Stomach smooth muscle (tissue), 2 donors: ENCODE data around the gene RPL22.
"Not testable (repeated sequence)": the region's sequence is repeated elsewhere in the genome, so short reads cannot be mapped to it uniquely, and the experiment has no call there.

ENCODE experiments used
- H3K27ac ChIP-seq: one replicate; pipeline ENCODE4 v1.7.0; 2013; ENCODE audit warnings: mild to moderate bottlenecking, low read length, inconsistent platforms
- H3K27me3 ChIP-seq, 2 donors: one replicate each; pipeline ENCODE4 v1.7.0; 2013; ENCODE audit warnings: low read length in 2 of 2; ENCODE audit not compliant: insufficient read depth in 2 of 2, control insufficient read depth in 1 of 2
- H3K36me3 ChIP-seq, 2 donors: one replicate each; pipeline ENCODE4 v1.7.0; 2013; ENCODE audit warnings: low read length in 2 of 2; ENCODE audit not compliant: control insufficient read depth in 2 of 2, insufficient read depth in 2 of 2
- H3K4me1 ChIP-seq: one replicate; pipeline ENCODE4 v1.7.0; 2013; ENCODE audit warnings: low read length; ENCODE audit not compliant: control insufficient read depth, insufficient read depth
- H3K4me3 ChIP-seq, 2 donors: one replicate each; pipeline ENCODE4 v1.7.0; 2013; ENCODE audit warnings: low read length in 2 of 2
- H3K9ac ChIP-seq, 2 donors: one replicate each; pipeline ENCODE4 v1.7.0; 2013; ENCODE audit warnings: low read length in 2 of 2, mild to moderate bottlenecking in 1 of 2
- H3K9me3 ChIP-seq, 2 donors: one replicate each; pipeline ENCODE4 v1.7.0; 2013; ENCODE audit warnings: low read length in 2 of 2; ENCODE audit not compliant: control insufficient read depth in 2 of 2
- donor health status: healthy.
- donor health status: Pancreatic carcinoma.

RPL22 gene

GRCh38 chr1:6225651-6226050 is 26.3 kb upstream of the RPL22 start:
- Histone ChIP-seq H3K36me3 (peaks cover 32 to 39% of the 10 kb centered on the region in 2 donors), H3K9me3 (no peaks in the 10 kb centered on the region), H3K9ac (no peak overlapping the region), H3K27ac (no peak overlapping the region), H3K4me1 (no peaks in the 10 kb centered on the region), H3K27me3 (no peaks in the 10 kb centered on the region), H3K4me3 (no peak overlapping the region)

- H3K27me3 ChIP-seq: no peaks in the 10 kb centered on the region
- no peaks in the 10 kb centered on the region for H3K9me3 ChIP-seq
- H3K36me3 ChIP-seq: peaks cover 33 to 39% of the 10 kb centered on the region in 2 donors
- H3K4me3 ChIP-seq: no peak overlapping the region
- no peaks in the 10 kb centered on the region for H3K4me1 ChIP-seq
- no peak overlapping the region for H3K27ac ChIP-seq
- H3K9ac ChIP-seq: no peak overlapping the region
These were observed 25.3 kb upstream of the RPL22 start for GRCh38 chr1:6224718-6225117.

- H3K4me3 ChIP-seq: no peak overlapping the region
- no peaks in the 10 kb centered on the region for H3K4me1 ChIP-seq
- H3K36me3 ChIP-seq: peaks cover 32 to 37% of the 10 kb centered on the region in 2 donors
- H3K27ac ChIP-seq: no peak overlapping the region
- no peaks in the 10 kb centered on the region for H3K27me3 ChIP-seq
- no peak overlapping the region for H3K9ac ChIP-seq
- no peaks in the 10 kb centered on the region for H3K9me3 ChIP-seq
These were observed 24.2 kb upstream of the RPL22 start for GRCh38 chr1:6223617-6224016.

- Histone ChIP-seq H3K36me3 (peaks cover 32 to 35% of the 10 kb centered on the region in 2 donors), H3K4me1 (no peaks in the 10 kb centered on the region), H3K27ac (no peak overlapping the region)
These were observed 23.2 kb upstream of the RPL22 start for GRCh38 chr1:6222636-6223035.

GRCh38 chr1:6221210-6221784 is 21.9 kb upstream of the RPL22 start:
- Histone ChIP-seq H3K4me1 (no peaks in the 10 kb centered on the region), H3K4me3 (no peak overlapping the region), H3K36me3 (peaks cover 25 to 27% of the 10 kb centered on the region in 2 donors), H3K9me3 (no peaks in the 10 kb centered on the region), H3K27me3 (no peaks in the 10 kb centered on the region), H3K27ac (no peak overlapping the region), H3K9ac (no peak overlapping the region)

More at GRCh38 chr1:6222636-6223035, 23.2 kb upstream of the RPL22 start:
- Histone ChIP-seq H3K4me3 (no peak overlapping the region), H3K27me3 (no peaks in the 10 kb centered on the region), H3K9ac (no peak overlapping the region), H3K9me3 (no peaks in the 10 kb centered on the region)

- Histone ChIP-seq H3K27ac (no peak overlapping the region), H3K27me3 (no peaks in the 10 kb centered on the region), H3K9ac (no peak overlapping the region), H3K4me3 (no peak overlapping the region), H3K9me3 (no peaks in the 10 kb centered on the region), H3K4me1 (no peaks in the 10 kb centered on the region), H3K36me3 (peaks cover 21 to 22% of the 10 kb centered on the region in 2 donors)
These were observed 20.8 kb upstream of the RPL22 start for GRCh38 chr1:6220236-6220635.

- H3K9ac ChIP-seq, H3K4me1 ChIP-seq, H3K9me3 ChIP-seq, H3K27ac ChIP-seq, H3K4me3 ChIP-seq, H3K27me3 ChIP-seq: not testable (repeated sequence)
- H3K36me3 ChIP-seq: peaks cover 15 to 16% of the 10 kb centered on the region in 2 donors
These were observed 20.2 kb upstream of the RPL22 start for GRCh38 chr1:6219641-6220040.

GRCh38 chr1:6218375-6219164 is 19.2 kb upstream of the RPL22 start:
- no peaks in the 10 kb centered on the region for H3K27me3 ChIP-seq
- H3K27ac ChIP-seq: no peak overlapping the region
- H3K4me1 ChIP-seq: no peaks in the 10 kb centered on the region
- H3K9me3 ChIP-seq: no peaks in the 10 kb centered on the region
- H3K9ac ChIP-seq: no peak overlapping the region
- peaks cover 5 to 6% of the 10 kb centered on the region in 2 donors for H3K36me3 ChIP-seq
- H3K4me3 ChIP-seq: no peak overlapping the region

GRCh38 chr1:6212193-6212959 is 13.0 kb upstream of the RPL22 start:
- Histone ChIP-seq H3K9me3 (no peaks in the 10 kb centered on the region), H3K27me3 (no peaks in the 10 kb centered on the region), H3K4me1 (peaks cover 18% of the 10 kb centered on the region), H3K27ac (no peak overlapping the region), H3K36me3 (peaks cover 0 to 3% of the 10 kb centered on the region in 2 donors), H3K4me3 (no peak overlapping the region), H3K9ac (no peak overlapping the region)

GRCh38 chr1:6211731-6212130 is 12.3 kb upstream of the RPL22 start:
- Histone ChIP-seq H3K27ac (no peak overlapping the region), H3K27me3 (no peaks in the 10 kb centered on the region), H3K4me1 (peaks cover 22% of the 10 kb centered on the region), H3K9ac (no peak overlapping the region), H3K4me3 (no peak overlapping the region), H3K36me3 (peaks cover 0 to 3% of the 10 kb centered on the region in 2 donors), H3K9me3 (no peaks in the 10 kb centered on the region)
